GM21447 (cell line): ENCODE data around the gene CCDC102B.
"Not testable (repeated sequence)": the region's sequence is repeated elsewhere in the genome, so short reads cannot be mapped to it uniquely, and the experiment has no call there.

Experiments
- ATAC-seq: cut with Tn5 transposase; IDR thresholded peaks from one replicate; pipeline ENCODE4 v1.9.1; 2021; ENCODE audit not compliant: unreplicated experiment

Gene CCDC102B

GRCh38 chr18:68893354-68893753 lies 95.5 kb downstream of the CCDC102B start:
- ATAC-seq = no peak

- ATAC-seq = no peak
Measured at GRCh38 chr18:68897286-68897685, 99.4 kb downstream of the CCDC102B start.

- no peak for ATAC-seq
Measured at GRCh38 chr18:68909579-68909978, 111.7 kb downstream of the CCDC102B start.

GRCh38 chr18:68915061-68915460 lies 117.2 kb downstream of the CCDC102B start:
- ATAC-seq = no peak

- no peak for ATAC-seq
Measured at GRCh38 chr18:68916734-68917133, 118.9 kb downstream of the CCDC102B start.

- no peak for ATAC-seq
Measured at GRCh38 chr18:68918216-68918615, 120.3 kb downstream of the CCDC102B start.

GRCh38 chr18:68919900-68920299 lies 122.0 kb downstream of the CCDC102B start:
- no peak for ATAC-seq

GRCh38 chr18:68922392-68922791 lies 124.5 kb downstream of the CCDC102B start:
- ATAC-seq = no peak

GRCh38 chr18:68925268-68925667 lies 127.4 kb downstream of the CCDC102B start:
- peak; percentile 94 for ATAC-seq

- no peak for ATAC-seq
Measured at GRCh38 chr18:68928762-68929675, 131.1 kb downstream of the CCDC102B start.

- ATAC-seq = no peak
Measured at GRCh38 chr18:68935686-68936085, 137.8 kb downstream of the CCDC102B start.

- ATAC-seq = peak; percentile 71
Measured at GRCh38 chr18:68937029-68937599, 139.2 kb downstream of the CCDC102B start.

GRCh38 chr18:68940039-68940438 lies 142.2 kb downstream of the CCDC102B start:
- ATAC-seq = no peak

- peak; percentile 54 for ATAC-seq
Measured at GRCh38 chr18:68940754-68941153, 142.9 kb downstream of the CCDC102B start.

- no peak for ATAC-seq
Measured at GRCh38 chr18:68942230-68942629, 144.3 kb downstream of the CCDC102B start.

- ATAC-seq = not testable (repeated sequence)
Measured at GRCh38 chr18:68943861-68944260, 146.0 kb downstream of the CCDC102B start.

GRCh38 chr18:68944330-68944729 lies 146.4 kb downstream of the CCDC102B start:
- no peak for ATAC-seq

GRCh38 chr18:68944826-68945225 lies 146.9 kb downstream of the CCDC102B start:
- ATAC-seq = no peak

GRCh38 chr18:68948622-68949021 lies 150.7 kb downstream of the CCDC102B start:
- ATAC-seq = no peak

- no peak for ATAC-seq
Measured at GRCh38 chr18:68954738-68955137, 156.9 kb downstream of the CCDC102B start.

GRCh38 chr18:68956650-68957049 lies 158.8 kb downstream of the CCDC102B start:
- no peak for ATAC-seq

GRCh38 chr18:68960355-68960754 lies 162.5 kb downstream of the CCDC102B start:
- ATAC-seq = no peak
